Stimulated activated CD4-positive, alpha-beta T cell treated with anti-CD3 and anti-CD28 coated beads, Interleukin-15, amount 100 ng/mL, for 1 hour (primary cell): ENCODE results near the gene RAF1.
"Not testable (repeated sequence)": the region's sequence is repeated elsewhere in the genome, so short reads cannot be mapped to it uniquely, and the experiment has no call there.

ENCODE experiments used
- DNase-seq, 2 donors: peaks; one replicate each; pipeline ENCODE4 v3.0.0-alpha.2; 2020; ENCODE audit warnings: low read depth in 1 of 2, low spot score in 1 of 2

The RAF1 gene

GRCh38 chr3:12663936-12664908, at the start of gene RAF1:
Gene RAF1 (minus strand): TSS chr3:12664117. CDS start chr3:12618721, 45,396 bp downstream.
- DNase-seq: peak; percentile 95 to 97

DNA sequence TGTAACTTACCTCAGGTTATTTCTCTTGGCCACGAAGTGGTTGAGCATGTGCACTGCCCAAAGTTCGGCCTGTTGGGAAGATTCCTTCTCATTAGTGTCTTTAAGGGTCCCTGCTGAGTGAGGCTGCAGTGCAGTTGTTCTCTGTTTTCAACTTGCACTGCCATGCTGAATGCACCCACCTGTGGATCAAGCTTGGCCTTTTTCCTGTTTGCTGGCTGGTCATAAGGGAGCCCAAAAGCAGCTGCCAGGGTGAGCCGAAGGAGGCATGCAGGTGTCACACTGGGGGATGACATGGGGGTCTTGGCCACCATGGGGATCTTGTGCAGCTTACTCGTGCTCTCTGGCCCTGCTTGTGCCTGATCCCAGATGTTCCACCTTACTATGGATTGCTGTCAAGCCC, 46.1 kb upstream of the RAF1 start:
- DNase-seq: no peak

GRCh38 chr3:12709334-12709733, 45.4 kb upstream of the RAF1 start:
- no peak for DNase-seq

DNA sequence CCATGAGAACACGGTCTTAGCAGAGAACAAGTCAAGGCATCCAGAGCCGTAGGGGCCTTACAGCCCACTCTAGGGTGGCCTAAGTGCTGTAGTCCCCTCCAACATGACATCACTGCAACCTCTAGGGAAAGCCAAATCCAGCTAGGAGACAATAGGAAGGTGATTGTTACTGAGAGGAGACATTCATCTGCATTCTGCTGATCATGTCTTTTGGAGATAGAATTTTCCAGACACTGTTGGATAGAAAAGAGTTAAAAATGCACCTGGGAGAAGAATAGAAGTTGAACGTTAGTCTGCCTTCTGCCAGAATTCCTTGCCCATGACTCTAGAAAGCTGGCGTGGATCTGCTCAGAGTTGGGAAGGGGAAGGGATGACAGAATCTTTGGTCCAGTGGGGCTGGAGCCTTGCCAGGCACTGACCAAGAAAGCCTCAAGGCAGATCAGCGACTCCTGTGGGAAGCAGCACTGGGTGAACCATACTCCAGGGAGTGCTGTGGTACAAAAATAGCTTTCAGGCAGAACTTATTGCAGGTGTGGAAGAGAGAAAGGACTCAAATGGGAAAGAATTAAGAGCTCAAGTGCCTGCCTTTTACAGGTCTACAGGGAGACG, 44.8 kb upstream of the RAF1 start:
- DNase-seq: no peak

DNA sequence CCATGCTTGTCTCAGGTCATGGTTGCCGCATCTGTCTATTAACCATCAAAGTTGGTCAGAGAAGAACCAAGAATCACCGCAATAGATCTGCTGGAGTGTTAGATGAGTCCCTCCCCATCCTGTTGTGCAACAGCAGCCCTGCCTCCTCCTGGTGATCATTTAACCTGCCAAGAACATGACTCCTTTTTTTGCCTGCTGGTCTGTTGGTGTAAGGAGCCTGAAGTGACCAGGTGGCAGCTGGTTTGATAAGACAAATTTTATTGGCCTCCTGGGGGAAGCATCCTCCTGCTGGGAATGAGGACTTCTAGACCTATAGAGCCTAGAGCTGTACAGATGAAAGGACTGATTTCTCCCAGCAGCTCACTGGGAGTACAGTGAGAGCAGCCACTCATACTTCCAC, 43.5 kb upstream of the RAF1 start:
- DNase-seq: no peak

DNA sequence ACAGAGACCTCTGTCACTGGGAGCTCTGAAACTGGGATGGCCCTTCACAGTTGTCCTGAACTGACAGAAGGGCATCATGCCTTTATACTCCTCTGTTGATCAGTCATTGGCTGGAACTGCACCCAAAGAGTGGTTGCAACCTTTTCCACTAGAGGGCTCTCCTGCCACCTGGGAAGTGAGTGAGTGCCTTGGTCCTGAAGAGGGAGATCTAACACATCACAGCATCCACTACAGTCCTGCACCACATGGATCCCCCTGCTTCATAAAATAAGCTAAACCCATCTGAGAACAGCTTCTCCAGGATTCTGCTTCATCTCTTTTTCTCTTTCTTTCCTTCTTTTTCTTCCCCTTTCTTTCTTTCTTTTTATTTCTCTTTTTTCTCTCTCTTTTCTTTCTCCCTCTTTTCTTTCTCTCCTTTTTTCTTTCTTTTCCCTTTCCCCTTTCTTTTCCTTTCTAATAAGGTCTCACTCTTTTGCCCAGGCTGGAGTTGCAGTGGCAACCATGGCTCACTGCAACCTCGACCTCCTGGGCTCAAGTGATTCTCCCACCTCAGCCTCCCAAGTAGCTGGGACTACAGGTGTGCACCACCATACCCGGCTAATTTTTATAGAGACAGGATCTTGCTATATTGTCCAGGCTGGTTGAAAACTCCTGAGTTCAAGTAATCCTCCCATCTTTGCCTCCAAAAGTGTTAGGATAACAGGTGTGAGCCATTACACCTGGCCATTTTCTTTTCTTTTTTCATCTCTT, 42.8 kb upstream of the RAF1 start:
- DNase-seq: peak; percentile 5 to 17

DNA sequence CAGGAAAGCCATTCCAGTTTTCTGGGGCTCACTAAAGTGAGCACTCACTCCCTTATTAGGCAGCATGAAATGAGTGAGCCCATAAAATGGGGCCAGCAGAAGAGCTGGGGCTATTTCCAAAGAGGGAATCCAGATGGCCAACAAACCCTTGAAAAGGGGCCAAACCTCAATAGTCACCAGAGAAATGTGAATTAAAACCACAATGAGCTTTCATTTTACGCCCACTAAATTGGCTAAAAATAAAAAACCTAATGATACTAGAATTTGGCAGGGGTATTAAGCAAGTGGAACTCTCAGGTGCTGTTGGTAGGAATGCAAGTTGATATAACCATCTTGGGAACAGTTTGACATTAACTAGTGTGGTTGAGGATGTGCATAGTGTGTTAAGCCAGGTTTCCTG, 42.1 kb upstream of the RAF1 start:
- no peak for DNase-seq

DNA sequence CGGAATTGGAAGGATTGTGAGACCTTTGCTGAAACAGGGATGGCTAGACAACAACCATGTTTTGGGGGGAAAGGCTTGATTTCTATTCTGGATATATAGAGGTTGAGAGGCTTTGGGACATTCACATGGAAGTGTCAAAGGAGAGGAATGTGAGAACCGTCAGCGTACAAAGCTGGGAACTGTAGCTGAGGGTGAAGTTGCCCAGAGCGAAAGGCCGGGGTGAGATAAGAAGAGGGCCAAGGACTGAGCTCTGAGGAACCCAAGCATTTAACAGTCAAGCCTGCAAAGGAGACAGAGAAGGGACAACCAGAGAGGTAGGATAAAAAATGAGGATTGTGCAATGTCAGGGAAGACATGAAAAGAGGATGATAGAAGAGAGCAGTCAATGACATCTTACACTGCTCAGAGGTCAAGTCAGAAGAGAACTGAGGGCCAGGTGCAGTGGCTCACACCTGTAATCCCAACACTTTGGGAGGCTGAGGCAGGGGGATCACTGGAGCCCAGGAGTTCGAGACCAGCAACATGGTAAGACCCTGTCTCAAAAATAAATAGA, 41.5 kb upstream of the RAF1 start:
- DNase-seq: no peak

DNA sequence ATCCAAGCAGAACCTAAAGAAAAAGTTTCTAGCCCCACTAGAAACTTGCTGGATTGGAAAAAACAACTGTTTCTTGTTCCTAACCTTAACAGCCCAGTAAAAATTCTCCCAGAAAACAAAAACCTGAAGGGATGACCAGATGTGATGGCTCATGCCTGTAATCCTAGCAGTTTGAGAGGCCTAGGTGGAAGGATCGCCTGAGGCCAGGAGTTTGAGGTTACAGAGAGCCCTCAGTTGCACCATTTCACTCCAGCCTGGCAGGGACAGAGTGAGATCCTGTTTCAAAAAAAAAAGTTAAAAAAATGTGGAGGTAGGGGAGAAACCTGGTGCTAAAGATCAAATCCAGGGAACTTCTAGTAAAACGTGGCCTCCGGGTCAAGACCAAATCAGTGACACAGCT, 38.6 kb upstream of the RAF1 start:
- no peak for DNase-seq

DNA sequence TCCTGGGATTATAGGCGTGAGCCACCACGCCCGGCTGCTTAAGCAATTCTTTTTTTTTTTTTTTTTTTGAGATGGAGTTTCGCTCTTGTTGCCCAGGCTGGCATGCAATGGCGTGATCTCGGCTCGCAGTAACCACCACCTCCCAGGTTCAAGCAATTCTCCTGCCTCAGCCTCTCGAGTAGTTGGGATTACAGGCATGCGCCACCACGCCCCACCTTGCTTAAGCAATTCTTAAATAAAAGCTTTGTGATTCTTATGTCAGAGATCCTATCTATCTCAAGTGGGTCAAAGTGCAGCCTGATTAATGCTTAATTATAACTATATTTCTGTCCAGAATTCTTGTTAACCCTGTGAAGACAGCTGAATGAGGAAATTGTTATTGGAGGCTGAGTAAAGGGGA, 37.7 kb upstream of the RAF1 start:
- DNase-seq: not testable (repeated sequence)

GRCh38 chr3:12700800-12701199, 36.9 kb upstream of the RAF1 start:
- DNase-seq: no peak

DNA sequence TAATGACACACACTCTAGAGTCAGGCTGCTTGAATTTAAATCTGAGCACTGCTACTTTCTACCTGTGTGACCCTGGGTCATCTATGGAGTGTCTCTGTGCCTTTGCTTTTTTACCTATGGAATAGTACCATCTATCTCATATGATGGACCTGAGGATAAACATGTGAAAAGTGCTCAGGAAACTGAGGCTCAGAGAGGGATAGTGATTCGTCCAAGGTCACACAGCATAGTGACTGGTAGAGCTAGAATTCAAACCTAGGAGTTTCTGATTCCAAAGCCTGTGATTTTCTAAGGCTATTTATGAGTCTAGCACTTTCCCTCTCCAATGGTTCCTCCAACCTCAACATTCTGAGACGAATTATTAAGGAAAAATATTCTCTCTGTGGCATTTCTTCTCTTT, 32.0 kb upstream of the RAF1 start:
- no peak for DNase-seq

- no peak for DNase-seq
These were observed 31.2 kb upstream of the RAF1 start for GRCh38 chr3:12695112-12695511.

DNA sequence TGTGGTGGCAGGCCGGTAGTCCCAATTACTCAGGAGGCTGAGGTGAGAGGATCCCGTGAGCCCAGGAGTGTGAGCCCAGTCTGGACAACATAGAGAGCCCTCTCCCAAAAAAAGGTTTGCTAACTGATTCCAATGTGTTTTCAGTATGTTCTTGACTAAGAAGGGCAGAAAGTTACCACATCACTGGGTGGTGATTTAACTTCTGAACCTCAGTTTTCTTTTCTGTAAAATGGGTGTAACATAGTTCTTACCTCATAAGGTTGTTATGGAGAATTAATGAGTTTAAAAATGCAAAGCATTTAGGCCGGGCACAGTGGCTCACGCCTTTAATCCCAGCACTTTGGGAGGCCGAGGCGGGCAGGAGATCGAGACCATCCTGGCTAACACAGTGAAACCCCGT, 28.5 kb upstream of the RAF1 start:
- DNase-seq: no peak

DNA sequence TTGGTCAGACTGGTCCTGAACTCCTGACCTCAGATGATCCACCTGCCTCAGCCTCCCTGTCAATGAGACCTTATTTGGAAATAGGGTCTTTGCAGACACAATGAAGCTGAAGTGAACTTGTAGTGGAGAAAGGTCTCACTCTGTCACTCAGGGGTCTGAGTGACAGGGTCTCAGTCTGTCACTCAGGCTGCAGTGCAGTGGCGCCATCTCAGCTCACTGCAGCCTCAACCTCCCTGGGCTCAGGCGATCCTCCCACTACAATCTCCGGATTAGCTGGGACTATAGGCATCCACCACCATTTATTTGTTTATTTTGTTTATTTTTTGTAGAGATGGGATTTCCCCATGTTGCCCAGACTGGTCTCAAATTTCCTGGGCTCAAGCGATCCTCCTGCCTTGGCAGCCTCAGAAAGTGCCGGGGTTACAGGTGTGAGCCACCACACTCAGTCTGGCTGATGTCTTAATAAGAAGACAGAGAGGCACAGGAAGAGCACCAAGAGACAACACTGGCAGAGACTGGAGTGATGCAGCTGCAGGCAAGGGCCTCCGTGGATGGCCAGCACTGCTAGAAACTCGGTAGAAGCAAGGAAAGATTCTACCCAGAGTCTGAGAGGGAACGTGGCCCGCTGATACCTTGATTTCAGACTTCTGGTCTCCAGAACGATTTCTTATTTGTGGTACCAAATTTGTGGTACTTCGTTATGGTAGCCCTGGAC, 26.2 kb upstream of the RAF1 start:
- DNase-seq: no peak

DNA sequence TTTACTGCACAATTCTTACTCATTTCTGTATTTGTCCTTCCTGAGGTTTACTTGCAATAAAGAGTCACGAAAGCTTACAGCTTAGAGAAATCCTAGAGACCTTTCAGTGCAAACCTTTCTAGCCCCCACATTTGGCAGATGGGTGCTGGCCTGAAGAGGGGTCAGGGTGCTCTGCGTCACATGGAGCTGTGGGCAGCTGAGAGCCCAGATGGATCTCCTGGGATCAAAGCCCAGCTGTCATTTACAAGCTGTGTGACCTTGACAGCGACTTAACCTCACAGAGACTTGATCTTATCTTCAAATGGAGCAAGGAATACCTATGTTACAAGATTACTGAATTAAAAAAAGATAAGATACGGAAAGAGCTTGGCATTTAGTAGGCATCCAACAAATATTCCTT, 24.0 kb upstream of the RAF1 start:
- no peak for DNase-seq

DNA sequence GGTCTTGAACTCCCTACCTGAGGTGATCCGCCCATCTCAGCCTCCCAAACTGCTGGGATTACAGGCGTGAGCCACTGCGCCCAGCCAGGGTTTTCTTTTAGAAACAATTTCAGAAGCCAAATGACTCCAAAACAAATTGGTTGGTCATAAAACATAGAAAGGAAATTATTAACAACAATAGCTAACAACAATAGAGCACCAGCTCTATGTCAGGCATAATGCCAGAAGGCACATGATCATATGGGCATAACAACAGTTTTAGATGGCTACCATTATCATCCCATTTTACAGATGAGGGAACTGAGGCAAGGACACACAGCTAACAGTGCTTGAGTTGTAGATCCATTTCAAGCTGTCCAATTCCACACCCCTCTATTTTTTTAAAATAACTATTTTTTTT, 22.2 kb upstream of the RAF1 start:
- no peak for DNase-seq

DNA sequence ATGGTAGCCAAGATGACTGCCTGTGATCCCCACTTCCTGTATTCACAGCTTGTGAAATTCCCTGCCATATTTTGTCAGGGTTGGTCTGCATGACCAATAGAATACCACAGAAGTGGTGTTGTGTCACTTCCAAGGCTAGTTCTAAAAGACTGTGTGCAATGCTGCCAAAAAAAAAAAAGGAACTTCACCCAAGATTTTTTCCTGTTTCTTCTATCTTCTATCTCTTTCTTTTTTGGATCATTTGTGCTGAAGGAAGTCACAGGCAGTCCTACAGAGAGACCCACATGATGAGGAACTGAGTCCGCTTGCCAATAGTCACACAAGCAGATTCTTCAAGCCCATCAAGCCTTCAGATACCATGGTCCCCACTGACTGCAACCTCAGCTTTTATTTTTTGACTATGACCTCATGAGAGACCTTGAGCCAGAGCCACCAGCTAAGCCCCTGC, 18.1 kb upstream of the RAF1 start:
- DNase-seq: no peak

DNA sequence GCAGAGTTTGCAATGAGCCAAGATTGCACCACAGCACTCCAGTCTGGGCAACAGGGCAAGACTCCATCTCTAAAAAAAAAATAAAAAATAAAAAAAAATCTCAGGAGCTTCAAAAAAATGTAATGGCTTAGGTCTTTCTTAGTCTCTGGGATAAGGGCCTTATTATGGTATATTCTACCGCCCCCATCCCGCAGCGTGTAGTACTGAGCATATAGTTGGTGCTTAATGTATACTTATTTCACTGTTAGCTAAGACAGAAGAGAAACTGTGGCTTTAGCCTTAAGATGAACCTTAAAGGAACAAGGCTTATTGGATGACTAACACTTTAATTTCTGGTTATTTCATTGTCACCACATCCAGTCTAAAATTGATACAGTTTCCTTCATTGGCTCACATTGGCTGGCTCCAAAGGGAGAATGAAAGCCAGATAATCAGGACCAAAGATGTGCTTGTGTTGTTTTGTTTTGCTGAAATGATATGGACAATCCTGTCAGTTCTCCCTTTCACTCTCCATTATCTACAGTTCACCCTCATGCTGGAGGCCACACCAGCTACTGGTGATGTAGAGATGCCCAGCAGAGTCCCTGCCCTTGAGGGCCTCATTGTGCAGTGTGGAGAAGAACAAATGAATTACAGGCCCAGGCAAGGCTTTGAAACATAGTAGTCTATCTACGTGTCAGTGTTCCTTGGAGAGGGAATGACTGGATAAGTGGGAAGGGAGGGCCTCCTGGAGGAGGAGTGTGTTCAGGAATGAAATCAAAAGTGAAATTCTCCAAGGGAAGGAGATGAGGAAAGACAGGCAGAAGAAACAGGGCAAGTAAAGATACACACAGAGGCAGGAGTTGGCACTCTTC, 17.4 kb upstream of the RAF1 start:
- no peak for DNase-seq

DNA sequence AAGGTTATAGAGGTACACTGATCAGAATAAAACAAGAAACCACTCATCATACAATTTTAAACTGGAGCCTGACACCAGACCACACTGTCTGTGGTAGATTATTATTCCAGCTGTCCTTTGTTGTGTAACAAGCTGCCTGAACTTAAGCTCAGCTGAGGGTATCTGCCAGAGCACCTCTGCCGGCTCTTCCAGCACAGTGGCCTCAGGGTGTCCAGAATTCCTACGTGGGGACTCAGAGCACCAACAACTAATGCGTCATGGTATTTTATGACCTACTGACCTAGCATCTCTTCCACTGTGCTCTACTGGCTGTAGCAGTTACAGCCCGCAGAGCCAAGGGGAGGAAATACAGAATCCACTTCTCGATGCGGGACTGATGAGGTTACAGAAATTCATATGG, 15.6 kb upstream of the RAF1 start:
- DNase-seq: no peak
